ENCODE results near the gene KIF17.

The KIF17 gene

DNA sequence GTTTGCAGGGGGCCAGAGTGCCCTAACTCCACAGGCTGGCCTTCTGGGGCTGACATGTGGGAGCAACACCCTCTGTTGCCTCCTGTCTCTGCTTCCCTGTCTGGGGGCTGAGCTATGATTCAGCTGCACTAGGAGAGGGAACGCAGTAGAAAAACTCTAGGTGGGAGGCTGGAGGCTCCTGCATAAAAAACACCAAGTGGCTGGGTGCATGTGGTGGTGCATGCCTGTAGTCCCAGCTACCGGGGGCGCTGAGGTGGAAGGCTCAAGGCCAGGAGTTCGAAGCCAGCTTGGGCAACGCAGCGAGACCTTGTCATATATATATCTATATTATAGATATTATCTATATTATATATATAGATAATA, 5.6 kb downstream of the KIF17 start:
- DNase-seq, result peak in 31 of 56 donors; percentile 15 to 78 (median 46)

DNA sequence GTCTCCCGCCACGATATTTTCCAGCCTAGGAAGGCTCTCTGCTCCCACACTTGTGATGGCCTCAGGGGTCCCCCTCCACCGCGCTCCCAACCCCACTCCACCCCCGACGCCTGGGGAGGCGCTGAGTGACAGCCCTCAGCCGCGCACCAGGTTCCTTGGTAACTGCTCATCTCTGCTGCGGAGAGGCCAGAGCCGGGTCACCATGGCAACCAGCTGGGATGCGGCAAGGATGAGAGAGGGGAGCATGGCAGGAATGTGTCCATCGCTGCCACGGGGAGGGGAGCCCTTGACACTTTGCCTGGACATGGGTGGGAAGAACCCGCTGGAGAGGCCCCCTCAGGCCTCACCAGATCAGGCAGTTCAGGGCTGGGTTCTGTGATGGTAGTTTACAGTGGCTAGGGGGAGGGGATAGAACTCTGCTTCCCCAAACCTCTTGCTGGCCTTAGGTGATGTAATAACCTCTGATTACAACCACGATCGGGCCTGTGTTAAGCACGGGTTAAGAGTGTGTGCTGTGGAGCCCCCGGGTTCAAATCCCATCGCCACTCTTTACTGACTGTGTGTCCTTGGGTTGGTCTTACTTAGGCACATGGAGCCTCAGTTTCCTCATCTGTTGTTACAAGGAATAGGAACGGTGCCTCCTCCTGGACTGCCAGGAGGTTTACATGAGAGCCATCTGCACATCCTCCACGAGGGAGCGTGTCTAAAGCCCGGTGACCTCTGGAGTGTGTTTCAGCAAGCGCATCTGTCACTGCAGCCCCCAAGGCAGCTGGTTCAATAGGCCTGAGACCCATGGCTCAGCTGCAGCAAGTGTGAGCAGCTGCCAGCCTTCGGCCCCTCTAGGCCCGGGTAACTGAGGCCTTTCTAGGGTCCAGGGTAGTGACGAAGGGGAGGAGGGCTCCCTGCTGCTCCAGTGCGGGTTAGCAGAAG, 6.3 kb downstream of the KIF17 start:
- peak in 37 of 56 donors; percentile 8 to 79 (median 45) for DNase-seq

DNA sequence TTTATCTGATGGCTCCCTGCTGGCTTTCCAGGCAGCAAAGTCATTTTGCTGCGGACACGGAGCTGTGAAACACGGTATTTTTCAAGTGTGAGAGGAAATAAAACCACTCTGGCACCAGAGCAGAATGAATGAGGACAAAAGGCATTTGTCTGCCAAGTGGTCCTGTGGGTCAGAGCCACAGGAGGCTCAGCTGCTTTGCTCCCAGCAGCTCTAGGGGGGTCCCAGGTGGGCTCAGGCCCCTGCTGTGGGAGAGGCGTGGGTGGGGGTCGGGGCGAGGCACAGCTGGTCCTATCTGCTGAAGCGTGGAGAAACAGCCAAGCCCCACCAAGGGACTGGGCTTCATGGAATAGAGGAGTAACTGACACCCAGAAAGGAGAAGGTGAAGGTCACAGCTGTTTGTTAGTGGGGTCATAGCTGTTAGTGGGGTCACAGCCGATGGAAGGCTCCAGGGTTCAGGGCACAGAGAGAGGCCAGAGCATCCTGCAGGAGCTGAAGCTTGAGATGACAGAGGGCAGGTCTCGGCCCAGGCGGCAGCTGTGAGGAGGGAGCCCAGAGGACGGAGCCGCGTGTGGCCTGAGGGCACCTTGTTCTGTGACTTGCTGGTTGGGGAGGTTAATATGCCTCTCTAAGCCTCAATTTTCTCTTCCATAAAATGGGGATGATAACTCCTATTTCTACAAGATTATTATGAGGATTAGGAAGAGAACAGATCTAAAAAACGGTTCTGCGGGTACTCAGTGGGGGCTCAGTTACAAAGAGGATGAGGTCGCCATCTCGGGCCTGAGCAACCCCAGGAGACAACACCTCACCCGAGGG, 7.1 kb downstream of the KIF17 start:
- no peak for DNase-seq

DNA sequence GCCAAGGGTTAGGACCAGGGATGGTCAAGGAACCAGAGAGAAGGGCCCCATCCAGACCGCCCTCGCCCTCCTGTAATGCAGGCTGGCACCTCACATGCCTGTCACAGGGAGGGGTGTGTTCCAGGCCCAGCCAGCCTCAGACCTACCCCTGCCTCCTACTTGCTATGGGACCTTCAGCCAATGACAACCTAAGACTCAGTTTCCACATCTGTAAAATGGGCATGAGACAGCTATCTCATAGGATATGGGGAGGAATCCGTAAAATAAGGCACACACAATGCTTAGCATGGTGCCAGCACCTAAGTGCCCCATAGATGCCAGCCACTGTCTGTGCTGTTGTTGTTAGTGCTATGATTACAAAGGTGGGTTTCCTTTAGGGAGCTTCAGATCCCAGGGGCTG, 7.9 kb downstream of the KIF17 start:
- no peak for DNase-seq

DNA sequence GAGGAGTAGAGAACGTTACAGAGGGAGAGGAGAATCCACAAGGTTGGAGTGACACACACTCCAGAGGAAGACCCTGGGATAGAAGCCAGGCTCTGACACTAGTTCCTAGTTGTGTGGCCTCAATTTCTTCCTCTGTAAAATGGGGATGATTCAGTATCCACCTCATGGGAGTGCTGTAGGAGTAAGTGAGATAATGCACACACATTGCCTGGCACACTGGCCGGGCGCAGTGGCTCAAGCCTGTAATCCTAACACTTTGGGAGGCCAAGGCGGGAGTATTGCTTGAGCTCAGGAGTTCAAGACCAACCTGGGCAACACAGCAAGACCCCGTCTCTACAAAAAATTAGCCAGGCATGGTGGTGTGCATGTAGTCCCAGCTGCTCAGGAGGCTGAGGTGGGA, 8.9 kb downstream of the KIF17 start:
- DNase-seq, result no peak

DNA sequence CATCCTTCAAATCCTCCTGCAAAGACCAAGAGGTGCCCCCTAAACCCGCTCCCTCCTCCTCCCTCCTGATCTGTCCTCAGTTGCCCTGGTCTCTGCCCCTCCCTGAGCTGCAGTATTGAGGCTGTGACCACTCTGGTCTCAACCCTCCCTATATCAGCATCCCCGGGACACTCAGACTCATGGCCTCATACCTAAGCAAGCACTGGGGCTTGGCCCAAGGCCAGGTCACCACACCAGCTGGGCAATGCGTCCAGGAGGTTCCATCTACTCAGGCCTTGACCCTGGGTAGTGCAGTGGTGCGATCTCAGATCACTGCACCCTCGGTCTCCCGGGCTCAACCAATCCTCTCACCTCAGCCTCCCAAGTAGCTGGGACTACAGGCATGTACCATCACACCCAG, 9.8 kb downstream of the KIF17 start:
- no peak for DNase-seq

DNA sequence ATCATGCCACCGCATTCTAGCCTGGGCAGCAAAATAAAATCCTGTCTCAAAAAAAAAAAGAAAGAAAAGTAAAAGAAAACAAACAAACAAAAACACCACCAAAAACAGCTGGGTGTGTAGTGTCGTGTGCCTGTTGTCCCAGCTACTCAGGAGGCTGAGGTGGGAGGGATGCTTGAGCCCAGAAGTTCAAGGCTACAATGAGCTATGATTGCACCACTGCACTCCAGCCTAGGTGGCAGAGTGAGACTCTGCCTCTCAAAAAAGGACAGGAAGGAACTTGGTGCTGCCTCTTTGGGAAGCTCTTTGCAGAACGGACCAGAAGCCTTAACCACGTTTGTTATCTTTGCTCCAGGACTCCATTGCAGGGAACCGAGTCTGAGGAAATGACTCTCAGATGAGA, 11.0 kb downstream of the KIF17 start:
- DNase-seq, result no peak

- DNase-seq, result peak in 11 of 56 donors; percentile 9 to 47 (median 27)
Measured at GRCh38 chr1:20705203-20705755, 12.5 kb downstream of the KIF17 start.

- DNase-seq, result no peak
Measured at GRCh38 chr1:20704390-20705202, 13.2 kb downstream of the KIF17 start.

DNA sequence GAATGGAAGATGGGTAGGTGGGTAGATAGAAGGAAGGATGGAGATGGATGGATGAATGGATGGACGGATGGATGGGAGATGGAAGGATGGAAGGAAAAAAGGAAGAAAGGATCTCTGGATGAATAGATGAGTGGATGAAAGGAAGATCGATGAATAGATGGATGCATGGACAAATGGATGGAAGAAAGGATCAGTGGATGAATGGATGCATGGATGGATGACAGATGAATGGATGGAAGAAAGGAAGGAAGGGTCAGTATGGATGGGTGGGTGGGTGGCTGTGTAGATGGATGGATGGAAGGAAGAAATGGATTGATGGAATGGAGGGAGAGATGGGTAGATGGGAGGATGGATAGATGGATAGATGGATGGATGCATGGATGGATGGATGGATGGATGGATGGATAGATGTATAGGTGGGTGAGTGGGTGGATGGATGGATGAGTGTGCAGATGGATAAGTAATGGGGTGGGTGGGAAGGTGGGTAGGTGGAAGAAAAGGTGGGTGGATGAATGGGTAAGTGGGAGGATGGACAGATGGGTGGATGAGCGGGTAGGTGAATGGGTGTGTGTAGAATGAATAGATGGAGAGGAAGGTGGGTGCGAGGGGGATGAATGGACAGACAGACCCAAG, 14.6 kb downstream of the KIF17 start:
- no peak for DNase-seq

DNA sequence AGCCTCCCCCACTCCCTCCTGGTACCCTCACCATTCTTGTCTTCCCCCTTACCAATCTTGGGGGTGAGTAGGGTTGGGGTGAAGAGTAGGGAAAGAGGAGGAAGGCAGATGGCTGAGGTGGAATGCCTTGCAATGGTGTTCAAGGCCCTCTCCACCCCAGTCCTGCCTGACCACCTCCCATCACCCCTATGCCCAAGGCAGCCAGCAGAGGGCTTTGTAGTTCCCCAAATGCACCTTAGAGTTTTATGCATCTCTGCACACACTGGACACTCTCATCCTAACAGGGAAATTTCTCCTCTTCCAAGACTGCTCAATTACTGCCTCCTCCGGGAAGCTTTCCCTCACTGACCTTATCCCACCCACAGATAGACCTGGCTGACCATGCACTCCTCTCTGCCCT, 15.4 kb downstream of the KIF17 start:
- DNase-seq, result no peak

DNA sequence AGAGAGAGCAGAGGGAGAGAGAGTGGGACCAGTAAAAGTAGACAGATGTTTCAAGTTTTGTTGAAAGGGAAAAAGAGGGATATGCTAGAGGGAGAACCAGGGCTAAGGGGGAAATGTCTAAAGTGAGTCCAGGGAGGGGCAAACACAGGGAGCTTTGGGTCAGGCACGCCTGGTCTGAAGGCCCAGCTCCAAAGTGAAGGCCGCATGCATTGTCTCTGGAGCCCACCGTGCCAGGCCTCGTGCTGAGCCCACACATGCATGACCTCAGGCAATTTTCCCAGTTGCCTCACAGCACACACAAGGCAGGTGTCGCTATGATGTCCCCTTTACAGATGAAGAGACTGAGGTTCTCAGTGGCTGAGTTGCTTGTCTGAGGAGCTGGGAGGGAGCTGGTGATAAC, 16.0 kb downstream of the KIF17 start:
- no peak for DNase-seq

GRCh38 chr1:20701446-20701845, 16.4 kb downstream of the KIF17 start:
- no peak for DNase-seq

DNA sequence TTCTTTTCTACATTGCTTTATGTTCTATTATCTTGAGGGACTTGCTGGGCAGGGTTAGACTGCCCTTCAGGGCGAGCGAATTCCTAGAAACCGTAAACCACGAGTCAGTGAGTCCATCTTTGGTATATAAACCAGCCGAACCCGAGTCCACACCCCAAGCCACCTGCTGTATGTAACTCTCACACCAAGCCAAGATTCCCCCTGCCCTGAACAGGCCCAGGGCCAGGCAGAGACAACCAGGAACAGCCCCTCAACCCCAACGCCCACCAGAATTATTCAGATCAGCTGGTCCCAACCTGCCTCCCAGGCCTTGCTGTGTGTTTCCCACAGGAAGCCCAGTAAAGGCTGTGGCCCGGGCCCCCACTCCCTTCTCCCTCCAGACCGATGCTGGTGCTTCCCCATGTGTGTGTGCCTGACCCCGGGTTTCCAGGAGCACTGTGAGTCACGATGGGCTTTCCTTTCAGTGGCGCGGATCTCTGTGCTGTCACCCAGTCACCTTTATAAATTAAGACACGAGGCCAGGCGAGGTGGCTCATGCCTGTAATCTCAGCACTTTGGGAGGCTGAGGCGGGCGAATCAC, 17.1 kb downstream of the KIF17 start:
- no peak for DNase-seq

GRCh38 chr1:20699558-20699957, 18.2 kb downstream of the KIF17 start:
- DNase-seq, result no peak

- no peak for DNase-seq
Measured at GRCh38 chr1:20698195-20698910, 19.5 kb downstream of the KIF17 start.

- DNase-seq, result no peak
Measured at GRCh38 chr1:20697563-20697962, 20.2 kb downstream of the KIF17 start.

DNA sequence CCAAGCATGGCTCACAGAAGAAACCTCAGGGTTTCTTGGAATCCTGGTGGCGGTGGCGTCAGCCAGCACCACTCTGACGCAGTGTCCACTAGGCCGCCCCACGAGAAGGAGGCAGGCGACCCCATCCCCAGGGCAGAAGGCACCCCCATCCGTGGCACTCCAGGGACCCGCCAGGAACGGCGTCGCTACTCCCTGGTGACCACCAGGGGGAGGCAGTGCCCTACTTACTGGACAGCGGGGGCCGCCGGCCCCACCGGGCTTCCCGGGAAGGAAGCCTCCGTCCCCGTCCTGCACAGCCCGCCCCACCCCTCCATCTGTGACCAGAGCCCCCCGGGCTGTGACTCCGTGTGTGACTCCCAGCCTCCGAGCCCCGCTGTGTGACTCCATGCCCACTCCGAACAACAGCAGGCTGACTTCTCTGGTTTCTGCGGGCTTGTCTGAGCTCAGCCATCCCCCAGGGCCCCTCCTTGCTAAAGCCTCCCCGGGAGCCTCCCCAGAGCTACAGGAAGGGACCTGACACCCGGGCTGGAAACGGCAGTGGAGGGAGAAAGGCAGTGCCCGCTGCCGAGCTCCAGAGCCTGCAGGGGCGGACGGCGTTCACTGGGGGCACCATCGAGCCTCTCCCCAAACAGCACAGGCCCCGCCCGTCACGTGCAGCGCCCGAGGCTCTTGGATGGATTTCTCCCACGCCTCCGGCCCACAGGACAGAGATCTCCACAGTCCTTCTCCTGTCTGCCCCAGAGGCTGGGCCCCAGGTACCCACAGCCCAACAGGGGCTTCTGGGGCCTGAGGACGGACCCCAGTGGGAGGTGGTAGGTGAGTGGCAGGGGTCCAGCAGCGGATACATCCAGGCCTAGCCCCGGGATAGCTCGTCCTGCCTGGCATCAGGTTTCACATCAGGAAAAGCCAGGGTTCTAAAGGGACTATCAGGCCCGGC, 21.1 kb downstream of the KIF17 start:
- DNase-seq, result peak in 53 of 56 donors; percentile 14 to 87 (median 72)
